Neuron (in vitro differentiated cells): ENCODE data around the gene ETV6.
"Not testable (repeated sequence)": the region's sequence is repeated elsewhere in the genome, so short reads cannot be mapped to it uniquely, and the experiment has no call there.

Source experiments
- H2AFZ ChIP-seq: one replicate; pipeline ENCODE4 v1.6.1; 2013; ENCODE audit warnings: low read depth, mild to moderate bottlenecking, inconsistent platforms, low read length, moderate library complexity
- H3K27me3 ChIP-seq: one replicate; pipeline ENCODE4 v1.6.1; 2013; ENCODE audit warnings: low read length; ENCODE audit not compliant: insufficient read depth
- H3K36me3 ChIP-seq: one replicate; pipeline ENCODE4 v1.6.1; 2013; ENCODE audit warnings: low read length; ENCODE audit not compliant: insufficient read depth
- H3K4me1 ChIP-seq: one replicate; pipeline ENCODE4 v1.6.1; 2013; ENCODE audit warnings: low read length; ENCODE audit not compliant: insufficient read depth
- H3K4me3 ChIP-seq: 2 replicates; pipeline ENCODE4 v1.5.1; 2013; ENCODE audit warnings: mild to moderate bottlenecking, low read length, moderate library complexity
- H3K9me3 ChIP-seq: one replicate; pipeline ENCODE4 v1.6.1; 2013; ENCODE audit warnings: low read length

ETV6 gene

GRCh38 chr12:11901701-11902524 is 252.4 kb downstream of the ETV6 start:
- Histone ChIP-seq H3K27me3 (peaks cover 3% of the 10 kb centered on the region), H2AFZ (no peak overlapping the region), H3K4me3 (no peak overlapping the region), H3K9me3 (no peaks in the 10 kb centered on the region), H3K4me1 (no peaks in the 10 kb centered on the region), H3K36me3 (no peaks in the 10 kb centered on the region)

DNA sequence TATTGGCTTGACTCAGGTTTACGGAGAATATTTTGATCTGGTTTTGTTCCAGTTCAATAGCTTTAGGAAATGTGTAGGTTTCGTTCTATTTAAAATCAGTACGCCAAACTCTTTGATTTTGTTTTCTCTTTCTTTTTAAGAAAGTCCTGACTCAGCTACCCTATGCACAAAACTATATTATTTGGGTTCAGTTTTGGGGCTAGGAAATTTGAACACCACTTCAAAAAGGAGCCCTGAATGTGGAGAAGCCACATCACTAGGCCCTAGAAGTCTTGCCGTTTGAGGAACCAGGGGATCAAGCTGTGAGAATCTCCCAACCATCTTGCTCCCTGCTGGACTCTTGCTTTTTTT is 253.0 kb downstream of the ETV6 start:
- Histone ChIP-seq H2AFZ (no peak overlapping the region), H3K4me3 (no peak overlapping the region), H3K36me3 (no peaks in the 10 kb centered on the region), H3K27me3 (peaks cover 3% of the 10 kb centered on the region), H3K4me1 (no peaks in the 10 kb centered on the region), H3K9me3 (no peaks in the 10 kb centered on the region)

DNA sequence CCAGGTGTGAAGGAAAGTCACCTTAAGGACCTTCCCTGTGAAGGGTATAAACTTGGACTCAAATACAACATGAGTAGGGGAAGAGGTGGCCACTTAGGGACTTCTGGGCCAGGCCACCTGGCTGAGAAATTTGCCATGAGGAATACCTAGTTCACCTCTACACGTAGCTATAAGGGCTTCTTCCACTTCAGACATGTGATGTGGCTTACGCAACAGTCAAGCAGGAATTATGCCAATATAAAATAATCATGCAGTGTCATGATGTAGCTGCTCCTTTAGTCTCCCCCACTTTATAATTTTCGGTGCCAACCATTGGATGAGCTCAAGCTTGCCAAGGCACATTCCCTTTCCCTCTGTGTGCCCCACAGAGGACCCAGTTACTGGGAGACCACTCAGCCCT is 254.7 kb downstream of the ETV6 start:
- H3K27me3 ChIP-seq, result peaks cover 3% of the 10 kb centered on the region
- no peak overlapping the region for H3K4me3 ChIP-seq
- H3K36me3 ChIP-seq, result no peaks in the 10 kb centered on the region

DNA sequence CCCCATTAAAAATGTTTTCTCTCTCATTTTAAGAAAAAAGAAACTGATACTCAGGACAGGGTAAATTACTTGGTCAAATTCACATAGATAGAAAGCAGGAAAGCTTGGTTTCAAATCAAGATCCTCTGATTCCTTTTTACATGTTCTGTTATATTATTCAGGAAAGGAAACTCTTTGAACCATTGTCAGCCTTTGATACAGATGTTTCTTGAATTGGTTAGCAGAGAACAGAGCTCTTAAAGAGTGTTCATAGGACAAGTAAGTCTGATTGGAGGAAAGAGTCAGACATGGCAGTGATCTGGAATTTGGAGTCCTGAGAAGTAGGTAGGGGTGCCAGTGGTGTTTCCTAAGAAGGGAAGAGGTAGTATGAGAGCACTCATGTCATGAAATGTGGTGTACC is 256.1 kb downstream of the ETV6 start:
- H3K9me3 ChIP-seq, result no peaks in the 10 kb centered on the region
- H3K4me1 ChIP-seq, result no peaks in the 10 kb centered on the region
- H2AFZ ChIP-seq, result no peak overlapping the region
- H3K36me3 ChIP-seq, result no peaks in the 10 kb centered on the region
- H3K4me3 ChIP-seq, result no peak overlapping the region
- peaks cover 3% of the 10 kb centered on the region for H3K27me3 ChIP-seq

More for the DNA sequence above, 254.7 kb downstream of the ETV6 start:
- H3K4me1 ChIP-seq, result no peaks in the 10 kb centered on the region
- H3K9me3 ChIP-seq, result no peaks in the 10 kb centered on the region
- H2AFZ ChIP-seq, result no peak overlapping the region

- H3K36me3 ChIP-seq, result no peaks in the 10 kb centered on the region
- H2AFZ ChIP-seq, result no peak overlapping the region
- no peaks in the 10 kb centered on the region for H3K4me1 ChIP-seq
- H3K27me3 ChIP-seq, result peaks cover 3% of the 10 kb centered on the region
- H3K4me3 ChIP-seq, result no peak overlapping the region
- no peaks in the 10 kb centered on the region for H3K9me3 ChIP-seq
Observed at GRCh38 chr12:11906286-11906935, 256.9 kb downstream of the ETV6 start.

- H3K4me3 ChIP-seq, result no peak overlapping the region
- peaks cover 3% of the 10 kb centered on the region for H3K27me3 ChIP-seq
- H3K4me1 ChIP-seq, result no peaks in the 10 kb centered on the region
- no peak overlapping the region for H2AFZ ChIP-seq
- H3K36me3 ChIP-seq, result no peaks in the 10 kb centered on the region
- no peaks in the 10 kb centered on the region for H3K9me3 ChIP-seq
Observed at GRCh38 chr12:11907625-11908024, 258.2 kb downstream of the ETV6 start.

DNA sequence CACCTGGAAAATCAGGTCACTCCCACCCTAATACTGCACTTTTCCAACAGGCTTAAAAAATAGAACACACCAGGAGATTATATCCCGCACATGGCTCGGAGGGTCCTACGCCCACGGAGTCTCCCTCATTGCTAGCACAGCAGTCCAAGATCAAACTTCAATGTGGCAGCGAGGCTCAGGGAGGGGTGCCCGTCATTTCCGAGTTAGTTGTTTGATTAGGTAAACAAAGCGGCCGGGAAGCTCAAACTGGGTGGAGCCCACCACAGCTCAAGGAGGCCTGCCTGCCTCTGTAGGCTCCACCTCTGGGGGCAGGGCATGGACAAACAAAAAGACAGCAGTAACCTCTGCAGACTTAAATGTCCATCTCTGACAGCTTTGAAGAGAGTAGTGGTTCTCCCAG is 259.9 kb downstream of the ETV6 start:
- H2AFZ ChIP-seq, H3K4me3 ChIP-seq, H3K9me3 ChIP-seq, H3K27me3 ChIP-seq, H3K4me1 ChIP-seq, H3K36me3 ChIP-seq: not testable (repeated sequence)

DNA sequence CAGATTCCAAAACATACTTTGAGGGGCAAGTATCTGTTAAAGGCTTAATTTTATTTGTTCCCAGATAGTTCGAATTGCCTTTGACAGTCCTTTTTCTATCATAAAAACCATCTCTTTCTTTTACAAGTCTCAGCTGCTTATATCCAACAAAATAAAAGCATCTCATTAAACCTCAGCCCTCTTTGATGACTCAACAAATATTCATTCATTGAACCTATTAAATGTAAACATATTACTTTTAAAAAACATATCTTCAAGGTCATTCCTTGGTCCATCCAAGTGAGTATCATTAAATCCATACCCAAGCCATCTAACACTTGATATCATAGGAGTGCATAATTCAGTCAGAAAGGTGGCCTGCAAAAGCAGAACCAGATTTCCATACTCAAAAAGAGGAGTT is 266.6 kb downstream of the ETV6 start:
- Histone ChIP-seq H3K27me3 (no peaks in the 10 kb centered on the region), H3K9me3 (no peaks in the 10 kb centered on the region), H3K4me3 (no peak overlapping the region), H3K36me3 (no peaks in the 10 kb centered on the region), H3K4me1 (no peaks in the 10 kb centered on the region), H2AFZ (no peak overlapping the region)

DNA sequence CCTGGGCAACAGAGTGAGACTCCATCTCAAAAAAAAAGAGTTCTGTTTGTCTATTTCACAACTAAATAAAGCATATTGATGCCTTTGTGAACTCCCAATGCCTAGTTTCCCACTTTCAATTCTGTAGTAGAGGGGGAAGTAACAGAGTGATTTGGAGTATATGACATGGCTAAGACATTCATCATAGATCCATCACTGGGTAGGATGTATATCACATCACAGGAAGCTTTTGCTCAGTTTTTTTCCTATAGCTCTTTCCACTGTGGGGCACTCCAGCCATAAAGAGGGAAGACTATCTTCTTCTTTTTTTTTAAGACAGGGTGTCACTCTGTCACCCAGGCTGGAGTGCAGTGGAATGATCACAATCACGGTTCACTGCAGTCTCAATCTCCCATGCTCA is 267.3 kb downstream of the ETV6 start:
- Histone ChIP-seq H3K4me1 (no peaks in the 10 kb centered on the region), H3K9me3 (no peaks in the 10 kb centered on the region), H3K27me3 (no peaks in the 10 kb centered on the region), H3K36me3 (no peaks in the 10 kb centered on the region), H2AFZ (no peak overlapping the region), H3K4me3 (no peak overlapping the region)

DNA sequence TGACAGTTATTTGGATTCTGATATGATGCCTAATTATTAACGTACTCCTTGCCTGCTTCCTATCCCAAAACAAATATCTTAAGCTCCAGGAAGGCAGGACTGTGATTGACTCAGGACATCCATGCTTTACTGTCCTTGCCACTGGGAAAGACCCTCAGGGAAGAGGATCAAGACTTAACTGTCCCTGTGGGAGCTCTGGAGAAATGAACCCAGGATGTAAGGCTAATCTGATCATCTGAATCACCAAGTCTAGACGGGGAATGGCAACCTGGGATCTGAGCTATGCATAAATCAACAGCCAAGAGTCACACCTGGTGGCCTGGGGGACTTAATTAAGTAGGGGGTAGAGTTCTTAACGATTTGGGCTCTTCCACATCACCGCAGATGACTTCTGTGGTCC is 268.0 kb downstream of the ETV6 start:
- Histone ChIP-seq H3K4me1 (no peaks in the 10 kb centered on the region), H2AFZ (no peak overlapping the region), H3K27me3 (no peaks in the 10 kb centered on the region), H3K36me3 (no peaks in the 10 kb centered on the region), H3K9me3 (no peaks in the 10 kb centered on the region), H3K4me3 (no peak overlapping the region)

GRCh38 chr12:11920231-11920630 is 270.8 kb downstream of the ETV6 start:
- Histone ChIP-seq H3K36me3 (no peaks in the 10 kb centered on the region), H3K4me3 (no peak overlapping the region), H3K9me3 (no peaks in the 10 kb centered on the region), H3K27me3 (no peaks in the 10 kb centered on the region), H3K4me1 (no peaks in the 10 kb centered on the region), H2AFZ (no peak overlapping the region)

DNA sequence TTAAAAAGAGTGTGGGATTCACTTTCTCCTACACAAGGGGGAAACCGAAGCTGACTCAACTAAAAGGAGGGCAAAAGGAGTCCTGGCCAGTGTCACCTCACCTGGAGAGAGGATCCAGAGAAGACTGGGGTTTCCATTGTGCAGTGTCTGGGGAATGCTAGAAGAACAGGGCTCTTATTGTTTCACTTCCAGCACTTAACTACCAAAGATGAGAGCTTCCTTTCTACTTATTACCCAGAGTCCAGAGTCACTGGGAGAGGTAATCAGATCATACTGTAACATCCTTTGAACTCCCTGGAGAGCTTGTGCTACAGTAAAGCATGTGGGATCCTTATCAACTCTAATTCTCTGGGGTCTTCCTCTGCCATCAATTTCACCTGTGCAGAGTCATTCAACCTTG is 272.9 kb downstream of the ETV6 start:
- Histone ChIP-seq H3K4me3 (no peak overlapping the region), H3K36me3 (no peaks in the 10 kb centered on the region), H3K27me3 (peaks cover under 1% of the 10 kb centered on the region), H3K4me1 (peaks cover 3% of the 10 kb centered on the region), H3K9me3 (no peaks in the 10 kb centered on the region), H2AFZ (no peak overlapping the region)

GRCh38 chr12:11923067-11923466 is 273.6 kb downstream of the ETV6 start:
- Histone ChIP-seq H3K4me1 (peaks cover 7% of the 10 kb centered on the region), H3K36me3 (no peaks in the 10 kb centered on the region), H3K27me3 (peaks cover 5% of the 10 kb centered on the region), H3K9me3 (no peaks in the 10 kb centered on the region), H3K4me3 (no peak overlapping the region), H2AFZ (no peak overlapping the region)
